HG02678 (cell line): ENCODE results near the gene RESP18.

ENCODE experiments used
- ATAC-seq: cut with Tn5 transposase; IDR thresholded peaks from one replicate; pipeline ENCODE4 v1.9.1; 2021; ENCODE audit warnings: mild to moderate bottlenecking, moderate library complexity; ENCODE audit not compliant: unreplicated experiment

Gene RESP18

DNA sequence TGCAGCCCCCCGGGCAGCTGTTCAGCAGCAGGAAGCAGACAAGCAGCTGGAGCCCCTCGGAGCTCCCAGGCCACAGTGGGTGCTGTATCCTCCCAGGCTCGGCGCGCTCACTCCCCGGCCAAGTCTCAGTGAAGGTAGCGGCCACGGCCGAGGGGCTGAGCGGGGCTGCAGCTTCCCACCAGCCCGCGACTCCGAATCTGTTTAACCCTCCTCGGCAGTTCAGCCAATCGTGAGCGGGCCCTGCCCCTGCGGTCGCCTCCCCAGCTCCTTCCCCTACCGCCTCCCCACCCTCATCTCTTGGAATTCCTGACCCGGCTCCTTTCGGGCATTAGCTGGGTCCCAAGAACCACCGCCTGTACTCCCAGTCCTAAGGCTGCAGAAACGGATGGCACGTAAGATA, at the start of gene RESP18:
Gene RESP18, minus strand, starts transcription at position 203 of the 400 bp plus-strand sequence.
- no peak for ATAC-seq

DNA sequence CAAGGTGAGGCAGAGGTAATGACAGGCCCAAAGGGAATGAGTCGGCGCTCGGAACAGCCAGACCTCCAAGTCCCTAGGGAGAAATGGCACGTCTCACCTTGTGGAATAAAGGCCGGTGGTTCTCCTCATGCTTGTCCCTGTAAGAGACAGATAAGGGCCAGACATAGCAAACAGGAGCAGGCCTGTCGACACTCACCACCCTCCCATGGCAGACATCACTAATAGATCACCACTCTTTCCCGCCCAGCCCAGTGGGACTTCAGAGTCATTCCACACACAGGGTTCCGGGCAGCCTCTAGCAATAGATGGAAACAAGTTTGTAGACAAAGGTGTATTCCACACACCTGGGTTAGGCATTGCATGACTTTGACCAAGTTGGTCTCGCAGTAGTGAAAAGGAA, 48.9 kb upstream of the RESP18 start:
- ATAC-seq: no peak

DNA sequence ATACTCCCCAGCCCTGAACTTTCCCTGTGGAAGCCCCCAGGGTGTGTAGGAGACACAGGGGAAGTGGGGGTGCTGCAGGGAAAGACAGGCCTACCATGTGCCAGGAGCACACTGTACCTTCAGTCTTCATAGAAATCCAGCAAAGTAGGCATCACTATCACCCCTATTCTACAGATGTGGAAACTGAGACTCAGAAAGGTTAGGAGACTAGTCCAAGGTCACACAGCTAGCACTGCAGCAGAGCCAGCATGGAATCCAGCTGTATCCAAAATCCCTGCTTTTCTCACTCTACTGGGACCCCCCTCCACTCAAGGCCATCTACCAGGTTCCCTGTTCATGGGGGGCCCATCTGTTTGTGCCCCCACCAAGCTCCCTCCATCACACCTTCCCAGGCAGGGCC, 48.4 kb upstream of the RESP18 start:
- ATAC-seq: no peak

DNA sequence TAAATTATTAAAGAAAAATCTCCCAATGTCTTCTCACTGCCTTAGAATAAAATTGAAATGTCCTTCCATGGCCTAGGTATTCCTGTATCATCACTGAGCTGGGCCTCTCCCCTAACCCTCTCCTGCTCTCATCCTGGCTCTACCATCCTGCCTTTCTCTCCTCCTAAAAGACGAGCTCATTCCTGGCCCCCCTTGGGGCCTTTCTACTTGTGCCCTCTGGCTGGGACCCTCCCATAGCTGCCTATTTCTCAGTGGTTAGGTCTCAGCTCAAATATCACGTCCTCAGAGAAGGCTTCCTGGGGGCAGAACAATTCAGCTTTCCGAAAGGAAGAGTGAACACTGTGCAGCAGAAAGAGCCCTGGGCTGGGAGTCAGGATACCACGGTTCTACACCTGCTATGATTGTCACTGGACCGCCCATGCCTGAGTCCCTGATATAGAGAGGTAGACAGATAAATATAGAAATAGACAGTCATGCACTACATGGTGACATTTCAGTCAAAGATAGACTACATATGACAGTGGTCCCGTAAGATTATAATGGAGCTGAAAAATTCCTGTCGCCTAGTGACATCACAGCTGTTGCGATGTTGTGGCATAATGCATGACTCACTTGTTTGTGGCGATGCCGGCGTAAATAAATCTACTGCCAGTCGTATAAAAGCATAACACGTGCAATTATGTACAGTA, 45.8 kb upstream of the RESP18 start:
- ATAC-seq: no peak

GRCh38 chr2:219369447-219369861, 36.9 kb upstream of the RESP18 start:
- ATAC-seq: no peak

DNA sequence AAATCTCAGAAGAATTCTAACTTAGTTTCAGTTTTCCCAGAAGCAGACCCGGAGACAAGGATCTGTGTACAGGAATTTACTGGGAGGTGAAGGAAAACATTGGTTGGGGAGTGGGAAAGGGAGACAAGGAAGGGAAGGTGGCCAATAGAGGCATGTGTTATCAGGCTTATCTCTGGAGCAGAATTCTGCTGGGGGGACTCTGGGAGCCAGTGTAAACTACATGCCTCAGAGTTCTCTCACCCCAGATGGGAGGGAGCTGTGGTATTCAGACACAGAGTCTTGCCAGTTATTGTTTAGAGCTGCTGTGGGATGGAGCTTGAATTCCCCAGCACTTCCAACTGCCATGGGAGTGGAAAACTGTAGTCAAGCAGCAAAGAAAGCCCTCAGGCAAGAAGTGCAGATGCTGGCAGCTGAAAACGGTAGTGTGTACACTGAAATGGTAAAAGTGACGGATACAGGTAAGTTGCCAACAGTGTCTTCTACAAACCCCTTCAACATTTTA, 36.2 kb upstream of the RESP18 start:
- ATAC-seq: no peak

- ATAC-seq: peak; percentile 81
Observed at GRCh38 chr2:219362524-219363164, 30.1 kb upstream of the RESP18 start.

DNA sequence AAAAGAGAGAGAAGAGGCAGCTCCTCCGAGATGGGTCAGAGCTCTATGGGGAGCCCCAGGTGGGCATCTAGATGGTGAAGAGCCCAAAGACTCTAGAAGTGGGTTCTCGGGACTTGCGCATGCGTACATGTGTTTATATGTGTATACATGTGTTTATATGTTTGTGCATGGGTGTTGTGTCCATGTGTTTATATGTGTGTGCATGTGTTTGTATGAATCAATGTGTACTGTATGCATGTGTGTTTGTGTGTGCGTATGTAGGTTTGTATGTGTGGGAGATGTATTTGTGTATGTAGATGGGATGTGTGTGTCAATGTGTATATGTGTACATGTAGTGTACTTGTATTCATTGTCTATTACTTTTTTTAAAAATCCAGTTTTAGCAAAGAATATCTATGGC, 29.5 kb upstream of the RESP18 start:
- ATAC-seq: no peak

- ATAC-seq: no peak
Observed at GRCh38 chr2:219358170-219359075, 25.9 kb upstream of the RESP18 start.

DNA sequence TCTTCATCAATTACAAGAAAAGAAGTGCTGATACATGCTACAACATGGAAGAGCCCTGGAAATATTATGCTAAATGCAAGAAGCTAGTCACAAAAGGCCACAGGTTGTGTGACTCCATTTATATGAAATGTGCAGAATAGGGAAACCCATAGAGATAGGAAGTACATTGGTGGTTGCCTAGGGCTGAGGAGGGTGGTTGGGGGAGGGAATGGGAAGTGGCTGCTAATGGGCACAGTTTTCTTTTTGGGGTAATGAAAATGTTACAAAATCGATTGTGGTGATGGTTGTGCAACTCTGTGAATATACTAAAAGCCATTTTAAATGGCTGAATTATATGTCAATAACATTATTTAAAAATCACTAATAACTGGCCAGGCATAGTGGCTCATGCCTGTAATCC, 24.3 kb upstream of the RESP18 start:
- ATAC-seq: no peak

- ATAC-seq: no peak
Observed at GRCh38 chr2:219354582-219354981, 22.0 kb upstream of the RESP18 start.

GRCh38 chr2:219353129-219353528, 20.6 kb upstream of the RESP18 start:
- no peak for ATAC-seq

DNA sequence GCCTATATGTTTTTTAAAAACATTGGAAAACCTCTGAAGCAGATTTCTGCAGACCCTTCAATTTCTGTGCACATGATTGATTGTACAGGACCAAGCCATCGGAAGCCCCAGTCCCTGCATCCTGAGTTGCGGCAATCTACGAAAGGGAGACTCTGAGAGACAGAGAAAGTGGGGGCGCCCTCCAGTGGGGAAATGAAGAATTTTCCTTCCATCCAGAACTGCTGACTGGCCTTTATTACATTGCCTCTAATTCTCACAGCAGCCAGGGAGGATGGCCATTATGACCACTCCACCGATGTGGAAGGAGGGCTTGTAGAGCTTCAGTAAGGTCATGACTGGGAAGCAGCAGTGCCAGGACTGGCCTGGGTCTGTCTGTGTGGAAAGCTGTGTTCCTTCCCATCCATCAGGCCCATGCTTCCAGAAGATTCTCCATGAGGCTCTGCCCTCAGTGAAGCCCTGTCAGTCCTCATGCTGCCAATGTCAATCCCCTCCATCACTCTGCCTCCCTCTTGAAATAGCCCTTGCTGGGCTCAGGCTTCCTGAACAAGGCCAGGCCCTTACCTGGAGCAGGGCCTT, 20.0 kb upstream of the RESP18 start:
- no peak for ATAC-seq

GRCh38 chr2:219350710-219351221, 18.2 kb upstream of the RESP18 start:
- no peak for ATAC-seq

DNA sequence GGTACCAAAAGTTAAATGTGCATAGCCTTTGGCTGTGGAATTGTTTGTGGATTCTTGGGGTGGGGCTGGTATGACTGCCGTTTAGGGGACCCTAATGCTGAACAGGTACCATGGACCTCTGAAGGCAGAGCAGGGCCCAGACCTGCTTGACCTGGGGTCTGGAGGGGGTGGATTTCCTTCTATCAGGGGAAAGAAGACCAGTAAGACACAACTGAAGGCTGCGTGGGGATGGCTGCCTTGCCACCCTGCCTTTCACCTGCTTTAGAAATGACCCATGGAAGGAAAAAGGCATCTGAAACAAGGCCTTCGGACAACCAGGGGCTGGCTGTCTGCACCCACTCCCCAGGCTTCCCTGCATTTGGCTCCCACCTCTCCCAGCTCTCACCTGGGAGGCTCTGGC, 17.7 kb upstream of the RESP18 start:
- no peak for ATAC-seq

GRCh38 chr2:219344751-219345430, 12.3 kb upstream of the RESP18 start:
- ATAC-seq: no peak

- ATAC-seq: no peak
Observed at GRCh38 chr2:219335373-219335786, 2.8 kb upstream of the RESP18 start.

DNA sequence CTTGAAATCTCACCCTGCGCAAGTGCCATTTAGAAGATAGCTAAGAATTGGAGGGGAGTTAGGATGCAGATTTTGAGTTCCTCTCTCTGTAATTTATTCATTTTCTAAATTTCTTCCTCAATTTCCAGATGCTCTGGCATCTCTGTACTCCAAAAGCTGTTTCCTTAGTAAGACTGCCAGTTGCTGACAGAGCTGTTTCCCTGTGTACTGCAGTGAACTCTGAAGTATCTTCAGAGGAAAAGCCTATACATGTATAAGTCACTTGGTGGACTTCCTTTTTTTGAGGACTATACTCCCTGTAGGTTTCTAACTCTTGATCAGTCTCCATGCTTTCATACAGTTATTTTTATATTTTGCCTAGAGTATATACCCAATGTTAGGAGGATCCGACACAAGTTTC, 1.5 kb upstream of the RESP18 start:
- no peak for ATAC-seq

DNA sequence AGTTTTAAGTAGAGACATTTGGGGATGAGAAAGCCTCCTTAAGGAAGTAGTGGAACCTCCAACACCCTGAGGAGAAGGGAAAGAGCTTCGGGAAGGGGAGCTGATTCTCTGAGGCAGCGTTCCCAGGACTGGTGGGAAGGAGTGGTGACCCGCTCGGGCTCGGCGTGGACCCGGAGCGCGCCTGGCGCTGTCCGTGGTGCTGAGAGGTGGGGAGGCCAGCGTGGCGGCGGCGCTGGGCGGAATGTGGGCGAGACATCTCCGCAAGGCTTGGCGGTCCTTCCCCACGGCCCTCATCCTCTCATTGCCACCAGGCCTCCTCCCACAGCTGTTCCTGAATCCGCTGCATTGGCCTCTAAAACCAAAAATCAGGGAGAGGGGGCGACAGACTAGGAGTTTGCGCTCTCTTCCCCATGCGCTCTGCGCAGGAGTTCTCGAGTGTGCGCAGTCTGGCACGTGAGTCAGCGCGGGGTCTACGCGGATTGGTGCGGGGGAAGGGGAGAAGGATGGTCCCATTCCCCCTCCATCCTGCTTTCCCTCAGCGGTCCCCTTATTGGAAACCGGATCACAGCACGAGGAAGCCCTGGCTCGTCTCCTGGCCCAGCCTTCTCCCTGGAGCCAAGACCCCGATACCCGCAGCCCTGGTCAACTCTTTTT, 857 bp downstream of the RESP18 start:
- no peak for ATAC-seq

DNA sequence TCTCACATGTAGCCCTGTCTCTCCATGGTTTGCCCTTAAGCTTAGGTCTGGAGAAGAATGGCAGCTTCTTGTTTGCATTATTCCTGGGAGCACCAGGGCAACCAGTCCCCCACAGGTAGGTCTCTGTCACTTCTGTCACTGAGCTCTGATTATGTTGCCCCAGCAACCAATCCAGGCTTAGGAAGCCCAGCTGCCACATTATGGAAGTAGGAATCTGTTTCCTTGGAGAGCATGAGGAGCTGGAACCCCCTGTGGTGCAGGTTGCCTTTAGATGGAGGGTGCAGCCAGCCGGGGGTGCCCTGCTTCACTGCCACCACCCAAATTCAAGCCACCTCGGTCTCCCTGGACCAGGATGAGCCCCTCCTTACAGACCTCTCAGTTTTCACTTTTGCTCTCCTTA, 4.8 kb downstream of the RESP18 start:
- no peak for ATAC-seq
